Osteoblast (primary cell): ENCODE measurements around the gene IFNL1. TPM values are rescaled to one million over a fixed set of nuclear protein-coding genes. Genes with fewer than 3 reads are reported as not detected.
A peak's percentile ranks its signal among the peaks of the same experiment; 100 is the strongest.
"Not testable (repeated sequence)": the region's sequence is repeated elsewhere in the genome, so short reads cannot be mapped to it uniquely, and the experiment has no call there.

ENCODE experiments used
- DNase-seq: peaks from one replicate; pipeline ENCODE4 v3.0.0; 2011; ENCODE audit warnings: low spot score, mixed read lengths; ENCODE audit not compliant: insufficient read length; ENCODE audit errors: missing footprints
- H2AFZ ChIP-seq: 2 replicates; pipeline ENCODE4 v1.6.0; 2011; ENCODE audit warnings: mild to moderate bottlenecking, low read length
- H3K27ac ChIP-seq: 2 replicates; pipeline ENCODE4 v1.5.1; 2011; ENCODE audit warnings: mild to moderate bottlenecking, low read depth, low read length, moderate library complexity
- H3K27me3 ChIP-seq: 2 replicates; pipeline ENCODE4 v1.6.0; 2012; ENCODE audit warnings: mild to moderate bottlenecking, control low read depth, inconsistent platforms, low read length, moderate library complexity; ENCODE audit not compliant: insufficient read depth
- H3K36me3 ChIP-seq: 2 replicates; pipeline ENCODE4 v1.5.1; 2011; ENCODE audit warnings: mild to moderate bottlenecking, low read length, control low read depth, moderate library complexity; ENCODE audit not compliant: insufficient read depth
- H3K4me1 ChIP-seq: 2 replicates; pipeline ENCODE4 v1.5.1; 2011; ENCODE audit warnings: mild to moderate bottlenecking, low read length, control low read depth, moderate library complexity; ENCODE audit not compliant: insufficient read depth
- H3K4me2 ChIP-seq: 2 replicates; pipeline ENCODE4 v1.6.0; 2011; ENCODE audit warnings: mild to moderate bottlenecking, low read length; ENCODE audit not compliant: insufficient read depth
- H3K4me3 ChIP-seq: fragments of 200-600 bp; sonication (generic); 3 replicates; pipeline ENCODE4 v1.5.1; 2012; ENCODE audit warnings: mild to moderate bottlenecking, low read length, inconsistent platforms; ENCODE audit not compliant: insufficient read depth
- H3K79me2 ChIP-seq: 2 replicates; pipeline ENCODE4 v1.6.0; 2012; ENCODE audit warnings: mild to moderate bottlenecking, low read length, control low read depth, inconsistent platforms; ENCODE audit not compliant: insufficient read depth
- H3K9me3 ChIP-seq: 2 replicates; pipeline ENCODE4 v1.5.1; 2011; ENCODE audit warnings: low read depth, low read length, control low read depth
- H4K20me1 ChIP-seq: 2 replicates; pipeline ENCODE4 v1.6.0; 2012; ENCODE audit warnings: mild to moderate bottlenecking, low read length, control low read depth; ENCODE audit not compliant: insufficient read depth
- total RNA-seq: library from RNA; depleted of rRNA; stranded (reverse); fragments of >200 nt; gene quantifications from 2 replicates; pipeline ENCODE4 v1.2.3, GENCODE V29; 2012
- TF ChIP-seq, protein P1 (sequence below): IDR thresholded peaks from 2 replicates; pipeline ENCODE4 v1.5.1; 2011; ENCODE audit warnings: mild to moderate bottlenecking, low read depth, low read length, moderate library complexity; ENCODE audit errors: extremely low read depth

Gene IFNL1
- total RNA-seq, 1 donor, result not detected

GRCh38 chr19:39307822-39308530, 11.8 kb downstream of the IFNL1 start:
- no peaks in the 10 kb centered on the region for H3K9me3 ChIP-seq
- no peak overlapping the region for H2AFZ ChIP-seq
- DNase-seq, result peak; percentile 49
- peaks cover 38% of the 10 kb centered on the region for H3K27me3 ChIP-seq
- H3K4me3 ChIP-seq, result no peak overlapping the region
- H3K79me2 ChIP-seq, result no peaks in the 10 kb centered on the region
- H3K4me2 ChIP-seq, result no peak overlapping the region
- no peaks in the 10 kb centered on the region for H4K20me1 ChIP-seq
- no peaks in the 10 kb centered on the region for H3K36me3 ChIP-seq
- H3K4me1 ChIP-seq, result no peaks in the 10 kb centered on the region
- H3K27ac ChIP-seq, result no peak overlapping the region
- TF ChIP-seq, protein P1, sequence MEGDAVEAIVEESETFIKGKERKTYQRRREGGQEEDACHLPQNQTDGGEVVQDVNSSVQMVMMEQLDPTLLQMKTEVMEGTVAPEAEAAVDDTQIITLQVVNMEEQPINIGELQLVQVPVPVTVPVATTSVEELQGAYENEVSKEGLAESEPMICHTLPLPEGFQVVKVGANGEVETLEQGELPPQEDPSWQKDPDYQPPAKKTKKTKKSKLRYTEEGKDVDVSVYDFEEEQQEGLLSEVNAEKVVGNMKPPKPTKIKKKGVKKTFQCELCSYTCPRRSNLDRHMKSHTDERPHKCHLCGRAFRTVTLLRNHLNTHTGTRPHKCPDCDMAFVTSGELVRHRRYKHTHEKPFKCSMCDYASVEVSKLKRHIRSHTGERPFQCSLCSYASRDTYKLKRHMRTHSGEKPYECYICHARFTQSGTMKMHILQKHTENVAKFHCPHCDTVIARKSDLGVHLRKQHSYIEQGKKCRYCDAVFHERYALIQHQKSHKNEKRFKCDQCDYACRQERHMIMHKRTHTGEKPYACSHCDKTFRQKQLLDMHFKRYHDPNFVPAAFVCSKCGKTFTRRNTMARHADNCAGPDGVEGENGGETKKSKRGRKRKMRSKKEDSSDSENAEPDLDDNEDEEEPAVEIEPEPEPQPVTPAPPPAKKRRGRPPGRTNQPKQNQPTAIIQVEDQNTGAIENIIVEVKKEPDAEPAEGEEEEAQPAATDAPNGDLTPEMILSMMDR, result no peak

DNA sequence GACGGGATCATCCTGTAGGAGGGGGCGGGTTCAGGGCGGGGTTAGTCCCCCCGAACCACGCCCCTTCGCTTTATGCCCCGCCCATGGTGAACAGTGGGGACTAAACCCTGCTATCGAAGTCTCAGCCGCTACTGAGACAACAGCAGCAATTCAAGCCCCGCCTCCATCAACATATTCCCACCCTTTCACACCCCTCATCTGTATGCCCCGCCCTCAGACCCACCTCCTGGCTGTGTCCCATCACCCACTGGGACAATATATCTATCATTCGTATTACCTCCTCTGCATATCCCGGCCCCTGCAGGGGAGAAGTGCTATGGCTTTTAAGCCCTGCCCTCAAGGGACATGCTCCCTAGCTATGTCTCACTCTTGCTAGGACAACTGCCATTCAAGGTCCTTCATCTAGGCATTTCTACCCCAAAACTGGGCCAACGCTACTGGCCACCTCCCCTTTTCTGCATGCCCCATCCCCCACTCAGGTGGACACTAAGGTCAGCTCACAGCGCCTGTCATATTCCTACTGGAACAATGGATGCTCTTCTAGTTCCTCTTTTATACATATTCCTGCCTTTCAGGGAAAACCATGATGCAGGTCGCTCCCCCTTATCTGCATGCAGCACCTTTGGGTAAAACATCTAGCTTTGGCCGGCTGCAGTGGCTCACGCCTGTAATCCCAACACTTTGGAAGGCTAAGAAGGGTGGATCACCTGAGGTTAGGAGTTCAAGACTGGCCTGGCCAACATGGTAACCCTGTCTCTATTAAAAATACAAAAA, 12.5 kb downstream of the IFNL1 start:
- TF ChIP-seq, protein P1, result no peak
- peak; percentile 52 for DNase-seq
- Histone ChIP-seq H3K9me3 (no peaks in the 10 kb centered on the region), H3K4me1 (no peaks in the 10 kb centered on the region), H3K27ac (no peak overlapping the region), H3K27me3 (peaks cover 38% of the 10 kb centered on the region), H3K4me2 (no peak overlapping the region), H2AFZ (no peak overlapping the region), H3K4me3 (no peak overlapping the region), H3K36me3 (no peaks in the 10 kb centered on the region), H4K20me1 (no peaks in the 10 kb centered on the region), H3K79me2 (no peaks in the 10 kb centered on the region)

DNA sequence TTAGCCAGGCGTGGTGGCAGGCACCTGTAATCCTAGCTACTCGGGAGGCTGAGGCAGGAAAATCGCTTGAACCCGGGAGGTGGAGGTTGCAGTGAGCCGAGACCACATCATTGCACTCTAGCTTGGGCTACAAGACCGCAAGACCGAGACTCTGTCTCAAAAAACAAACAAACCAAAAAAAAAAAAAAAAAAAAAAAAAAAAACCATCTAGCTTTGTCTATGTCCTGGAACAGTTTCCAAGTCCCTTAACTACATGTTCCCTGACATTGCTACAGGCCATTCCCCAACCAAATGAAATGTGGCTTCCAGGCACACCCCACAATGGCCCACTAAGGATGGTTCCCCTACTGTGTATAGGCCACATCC, 13.1 kb downstream of the IFNL1 start:
- not testable (repeated sequence) for H2AFZ ChIP-seq, H3K4me2 ChIP-seq, H4K20me1 ChIP-seq, H3K4me1 ChIP-seq, H3K27ac ChIP-seq, H3K4me3 ChIP-seq, H3K9me3 ChIP-seq, H3K36me3 ChIP-seq, H3K79me2 ChIP-seq
- DNase-seq, result peak; percentile 35
- H3K27me3 ChIP-seq, result peaks cover 38% of the 10 kb centered on the region

DNA sequence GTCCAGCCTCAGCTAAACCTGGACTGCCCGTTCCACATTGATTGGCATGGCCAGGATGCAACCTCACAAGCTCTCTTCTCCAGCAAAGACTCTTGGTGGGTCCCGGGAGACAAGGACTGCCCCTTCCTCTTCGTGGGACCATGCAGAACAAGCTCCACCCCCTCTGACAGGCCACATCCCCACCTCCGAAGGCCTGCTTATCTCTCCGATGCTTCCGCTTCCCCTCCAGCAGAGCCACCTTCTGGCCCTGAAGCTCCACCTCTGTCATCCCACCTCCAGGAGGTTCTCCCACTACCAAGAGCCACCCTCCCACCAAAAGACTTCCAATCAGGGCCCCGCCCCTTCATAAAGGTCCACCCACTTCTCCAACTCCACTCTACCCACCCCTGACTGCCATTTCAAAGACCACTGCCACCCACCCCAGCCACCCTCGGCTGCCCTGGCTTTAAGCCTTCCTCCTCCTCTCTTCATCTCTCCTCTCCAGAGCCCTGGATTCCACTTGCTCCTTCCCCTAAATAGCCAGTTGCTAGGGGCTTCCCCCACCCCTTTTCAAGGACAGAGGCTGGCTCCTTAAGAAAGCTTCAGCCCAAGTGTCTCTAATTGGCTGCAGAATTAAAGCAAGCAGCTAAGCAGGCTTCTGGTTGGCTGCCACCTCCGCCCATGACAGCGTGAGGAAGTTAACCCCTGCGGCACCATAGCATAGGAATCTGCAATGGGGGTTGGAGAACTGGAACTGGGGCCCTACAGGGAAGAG, 14.5 kb downstream of the IFNL1 start:
- H3K4me3 ChIP-seq, result no peak overlapping the region
- no peaks in the 10 kb centered on the region for H4K20me1 ChIP-seq
- H3K4me2 ChIP-seq, result no peak overlapping the region
- H3K27me3 ChIP-seq, result peaks cover 27% of the 10 kb centered on the region
- H3K4me1 ChIP-seq, result no peaks in the 10 kb centered on the region
- no peaks in the 10 kb centered on the region for H3K9me3 ChIP-seq
- no peaks in the 10 kb centered on the region for H3K36me3 ChIP-seq
- DNase-seq, result peak; percentile 58
- H3K27ac ChIP-seq, result no peak overlapping the region
- no peaks in the 10 kb centered on the region for H3K79me2 ChIP-seq
- TF ChIP-seq, protein P1, result no peak
- H2AFZ ChIP-seq, result no peak overlapping the region
